DND-41 (cell line): ENCODE data around the gene MRTFA.

ENCODE experiments used
- CTCF ChIP-seq: IDR thresholded peaks from 2 replicates; pipeline ENCODE4 v1.5.1; 2012; ENCODE audit warnings: borderline replicate concordance, low read length, moderate library complexity, mild to moderate bottlenecking; ENCODE audit not compliant: poor library complexity, severe bottlenecking; ENCODE audit errors: extremely low read depth
- EZH2 ChIP-seq: IDR thresholded peaks from 3 replicates; pipeline ENCODE4 v1.6.1; 2012; ENCODE audit warnings: borderline replicate concordance, low read depth, mild to moderate bottlenecking, moderate library complexity, low read length, inconsistent platforms; ENCODE audit not compliant: severe bottlenecking

- TF ChIP-seq CTCF, result no peak
- TF ChIP-seq EZH2, result no peak
Measured at GRCh38 chr22:40603088-40603605, 33.4 kb downstream of the MRTFA start.
